Calu3 (cell line): Measurements from ENCODE around the gene MEF2C. TPM values are rescaled to one million over a fixed set of nuclear protein-coding genes. Genes with fewer than 3 reads are reported as not detected.

Source experiments
- BruUV-seq: library from RNA; stranded (reverse); fragments of 400-500 nt; replicated peaks from 2 replicates; lab custom pipeline; 2021; lab: Mats Ljungman, UMichigan
- CTCF ChIA-PET: fragments of 300-600 bp; sonication (Branson Sonifier 250); formaldehyde crosslinking; loops from one replicate; lab custom pipeline; 2022; ENCODE audit warnings: antibody characterized with exemption; lab: Charles Lee
- DNase-seq: peaks from one replicate; pipeline ENCODE4 v3.0.0; 2022
- H3K27ac Mint-ChIP-seq: one replicate; pipeline ENCODE4 v1.8.0; 2022; ENCODE audit warnings: mixed read lengths; ENCODE audit not compliant: unreplicated experiment
- H3K27me3 Mint-ChIP-seq: one replicate; pipeline ENCODE4 v1.8.0; 2022; ENCODE audit warnings: mixed read lengths; ENCODE audit not compliant: unreplicated experiment
- H3K36me3 Mint-ChIP-seq: one replicate; pipeline ENCODE4 v1.8.0; 2022; ENCODE audit warnings: mild to moderate bottlenecking, moderate library complexity, mixed read lengths; ENCODE audit not compliant: insufficient read depth, unreplicated experiment
- H3K4me1 Mint-ChIP-seq: one replicate; pipeline ENCODE4 v1.8.0; 2022; ENCODE audit warnings: mild to moderate bottlenecking, low read depth, mixed read lengths; ENCODE audit not compliant: unreplicated experiment
- H3K4me3 Mint-ChIP-seq: one replicate; pipeline ENCODE4 v1.8.0; 2022; ENCODE audit warnings: mild to moderate bottlenecking, low read depth, moderate library complexity, mixed read lengths; ENCODE audit not compliant: unreplicated experiment
- H3K9me3 Mint-ChIP-seq: one replicate; pipeline ENCODE4 v1.8.0; 2022; ENCODE audit warnings: low read depth, mixed read lengths; ENCODE audit not compliant: unreplicated experiment
- CTCF ChIP-seq: fragments of 200-600 bp; IDR thresholded peaks from one replicate; pipeline ENCODE4 v1.8.0; 2022; ENCODE audit warnings: antibody characterized with exemption; ENCODE audit not compliant: unreplicated experiment
- intact Hi-C: fragments of 100-400 bp; cut with micrococcal nuclease; formaldehyde crosslinking; loops from one replicate; pipeline ENCODE4 v1.10.0; 2022; ENCODE audit not compliant: unreplicated experiment
- total RNA-seq: library from RNA; stranded (reverse); gene quantifications from 2 replicates; pipeline ENCODE4 v1.2.3, GENCODE V29; 2022

Gene MEF2C
- total RNA-seq, 1 experiment from 2014 or later, result 6.1 TPM

- no peak for TF ChIP-seq CTCF
- intact Hi-C loops, result no loop called here
- no peak overlapping the region for H3K27ac Mint-ChIP-seq
- no peaks in the 10 kb centered on the region for H3K36me3 Mint-ChIP-seq
- H3K27me3 Mint-ChIP-seq, result no peaks in the 10 kb centered on the region
- CTCF ChIA-PET, result no interaction called here
- DNase-seq, result no peak
- no peak overlapping the region for H3K4me3 Mint-ChIP-seq
- H3K9me3 Mint-ChIP-seq, result peaks cover 4% of the 10 kb centered on the region
- no TSS peak for BruUV-seq
- no peaks in the 10 kb centered on the region for H3K4me1 Mint-ChIP-seq
These were observed 110.9 kb downstream of the MEF2C start for GRCh38 chr5:88772047-88772446.

- no peaks in the 10 kb centered on the region for H3K27me3 Mint-ChIP-seq
- no peak for DNase-seq
- CTCF ChIA-PET, result no interaction called here
These were observed 112.4 kb downstream of the MEF2C start for GRCh38 chr5:88770276-88771257.

GRCh38 chr5:88769165-88769564 is 113.8 kb downstream of the MEF2C start:
- CTCF ChIA-PET, result no interaction called here
- no peak for TF ChIP-seq CTCF
- DNase-seq, result no peak
- BruUV-seq, result no TSS peak
- H3K27me3 Mint-ChIP-seq, result no peaks in the 10 kb centered on the region
- no peak overlapping the region for H3K27ac Mint-ChIP-seq
- H3K4me1 Mint-ChIP-seq, result no peaks in the 10 kb centered on the region
- intact Hi-C loops, result no loop called here
- no peaks in the 10 kb centered on the region for H3K36me3 Mint-ChIP-seq
- H3K9me3 Mint-ChIP-seq, result peaks cover 4% of the 10 kb centered on the region
- H3K4me3 Mint-ChIP-seq, result no peak overlapping the region

More at GRCh38 chr5:88770276-88771257, 112.4 kb downstream of the MEF2C start:
- intact Hi-C loops, result no loop called here
- BruUV-seq, result no TSS peak
- no peak overlapping the region for H3K27ac Mint-ChIP-seq
- no peaks in the 10 kb centered on the region for H3K4me1 Mint-ChIP-seq
- no peaks in the 10 kb centered on the region for H3K36me3 Mint-ChIP-seq
- H3K9me3 Mint-ChIP-seq, result peaks cover 4% of the 10 kb centered on the region
- no peak for TF ChIP-seq CTCF
- H3K4me3 Mint-ChIP-seq, result no peak overlapping the region

GRCh38 chr5:88768411-88768810 is 114.6 kb downstream of the MEF2C start:
- H3K4me3 Mint-ChIP-seq, result no peak overlapping the region
- H3K4me1 Mint-ChIP-seq, result no peaks in the 10 kb centered on the region
- intact Hi-C loops, result no loop called here
- TF ChIP-seq CTCF, result no peak
- CTCF ChIA-PET, result no interaction called here
- H3K27me3 Mint-ChIP-seq, result no peaks in the 10 kb centered on the region
- no peaks in the 10 kb centered on the region for H3K36me3 Mint-ChIP-seq
- peaks cover 4% of the 10 kb centered on the region for H3K9me3 Mint-ChIP-seq
- H3K27ac Mint-ChIP-seq, result no peak overlapping the region
- BruUV-seq, result no TSS peak
- DNase-seq, result no peak
